Tibial nerve (tissue), 3 donors: ENCODE results near the gene PAPOLG.

Experiments
- POLR2A ChIP-seq, 2 donors: fragments of 450-650 bp; IDR thresholded peaks; one replicate each; pipeline ENCODE4 v1.6.1; 2017; ENCODE audit warnings: antibody characterized with exemption in 2 of 2, mild to moderate bottlenecking in 2 of 2, moderate library complexity in 2 of 2
- TF ChIP-seq, protein P1 (sequence below), 5 experiments: fragments of 200-600 bp in 3 of 5; fragments of 450-650 bp in 2 of 5; sonication (generic) in 3 of 5; IDR thresholded peaks; one replicate each; pipeline ENCODE4 v1.5.1; 2016 to 2019; ENCODE audit warnings: antibody characterized with exemption in 5 of 5, mild to moderate bottlenecking in 3 of 5, moderate library complexity in 2 of 5

GRCh38 chr2:60819936-60820335 lies 63.9 kb downstream of the PAPOLG start:
- TF ChIP-seq POLR2A (IDR thresholded peaks at IDR 0.05): no peak
- TF ChIP-seq, protein P1, sequence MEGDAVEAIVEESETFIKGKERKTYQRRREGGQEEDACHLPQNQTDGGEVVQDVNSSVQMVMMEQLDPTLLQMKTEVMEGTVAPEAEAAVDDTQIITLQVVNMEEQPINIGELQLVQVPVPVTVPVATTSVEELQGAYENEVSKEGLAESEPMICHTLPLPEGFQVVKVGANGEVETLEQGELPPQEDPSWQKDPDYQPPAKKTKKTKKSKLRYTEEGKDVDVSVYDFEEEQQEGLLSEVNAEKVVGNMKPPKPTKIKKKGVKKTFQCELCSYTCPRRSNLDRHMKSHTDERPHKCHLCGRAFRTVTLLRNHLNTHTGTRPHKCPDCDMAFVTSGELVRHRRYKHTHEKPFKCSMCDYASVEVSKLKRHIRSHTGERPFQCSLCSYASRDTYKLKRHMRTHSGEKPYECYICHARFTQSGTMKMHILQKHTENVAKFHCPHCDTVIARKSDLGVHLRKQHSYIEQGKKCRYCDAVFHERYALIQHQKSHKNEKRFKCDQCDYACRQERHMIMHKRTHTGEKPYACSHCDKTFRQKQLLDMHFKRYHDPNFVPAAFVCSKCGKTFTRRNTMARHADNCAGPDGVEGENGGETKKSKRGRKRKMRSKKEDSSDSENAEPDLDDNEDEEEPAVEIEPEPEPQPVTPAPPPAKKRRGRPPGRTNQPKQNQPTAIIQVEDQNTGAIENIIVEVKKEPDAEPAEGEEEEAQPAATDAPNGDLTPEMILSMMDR (IDR thresholded peaks at IDR 0.05): no peak
